Esophagus squamous epithelium (tissue), 4 donors: ENCODE measurements around the gene PYGM.

Experiments
- CTCF ChIP-seq, 6 experiments: fragments of 450-650 bp in 4 of 6; fragments of 200-600 bp in 2 of 6; sonication (generic) in 2 of 6; IDR thresholded peaks; one replicate each; pipeline ENCODE4 v1.5.1; 2016 to 2019; ENCODE audit warnings: antibody characterized with exemption in 6 of 6, mild to moderate bottlenecking in 4 of 6, moderate library complexity in 4 of 6
- POLR2A ChIP-seq, 4 donors: fragments of 450-650 bp; IDR thresholded peaks; one replicate each; pipeline ENCODE4 v1.6.1; 2017; ENCODE audit warnings: antibody characterized with exemption in 4 of 4, mild to moderate bottlenecking in 4 of 4, moderate library complexity in 3 of 4

GRCh38 chr11:64719406-64719805 lies 40.4 kb downstream of the PYGM start:
- TF ChIP-seq POLR2A (IDR thresholded peaks at IDR 0.05) (no peak), CTCF (IDR thresholded peaks at IDR 0.05) (no peak)
